ENCODE data around the gene SPG21. TPM values are rescaled to one million over a fixed set of nuclear protein-coding genes. Genes with fewer than 3 reads are reported as not detected.

SPG21 gene
- total RNA-seq, 1 experiment from 2014 or later: 104 TPM

DNA sequence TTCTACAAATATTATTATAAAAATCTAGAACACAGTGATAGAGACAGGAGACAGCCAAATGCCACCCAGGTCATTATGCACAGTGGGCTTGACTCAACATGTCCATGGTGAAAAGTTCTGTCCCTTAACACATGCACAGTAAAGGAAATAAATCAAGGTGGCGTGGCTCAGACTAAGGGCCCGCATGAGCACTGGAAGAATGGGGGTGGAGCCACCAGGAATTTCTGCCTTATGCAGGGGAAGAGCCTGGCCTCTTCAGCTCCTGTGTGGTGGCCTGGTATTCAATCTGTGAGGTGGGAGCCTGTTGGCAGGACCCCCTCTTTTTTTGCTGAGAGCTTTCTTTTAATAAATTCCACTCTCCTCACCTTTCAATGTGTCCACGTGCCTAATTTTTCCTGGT, 17.2 kb upstream of the SPG21 start:
- no peaks in the 10 kb centered on the region for H3K27me3 Mint-ChIP-seq (ENCODE audit: unreplicated experiment)
- DNase-seq: no peak
- H3K36me3 Mint-ChIP-seq (ENCODE audit: insufficient read depth, unreplicated experiment): no peaks in the 10 kb centered on the region
- CTCF ChIA-PET: no interaction called here
- no peak overlapping the region for H3K27ac Mint-ChIP-seq (ENCODE audit: unreplicated experiment)
- intact Hi-C loops (cut with micrococcal nuclease; ENCODE audit: unreplicated experiment): no loop called here
- no peak overlapping the region for H3K4me3 Mint-ChIP-seq (ENCODE audit: low read depth, unreplicated experiment)
- no TSS peak for BruUV-seq (replicated peaks)
- no peaks in the 10 kb centered on the region for H3K4me1 Mint-ChIP-seq (ENCODE audit: low read depth, unreplicated experiment)
- H3K9me3 Mint-ChIP-seq (ENCODE audit: low read depth, unreplicated experiment): no peaks in the 10 kb centered on the region
- TF ChIP-seq, protein P1, sequence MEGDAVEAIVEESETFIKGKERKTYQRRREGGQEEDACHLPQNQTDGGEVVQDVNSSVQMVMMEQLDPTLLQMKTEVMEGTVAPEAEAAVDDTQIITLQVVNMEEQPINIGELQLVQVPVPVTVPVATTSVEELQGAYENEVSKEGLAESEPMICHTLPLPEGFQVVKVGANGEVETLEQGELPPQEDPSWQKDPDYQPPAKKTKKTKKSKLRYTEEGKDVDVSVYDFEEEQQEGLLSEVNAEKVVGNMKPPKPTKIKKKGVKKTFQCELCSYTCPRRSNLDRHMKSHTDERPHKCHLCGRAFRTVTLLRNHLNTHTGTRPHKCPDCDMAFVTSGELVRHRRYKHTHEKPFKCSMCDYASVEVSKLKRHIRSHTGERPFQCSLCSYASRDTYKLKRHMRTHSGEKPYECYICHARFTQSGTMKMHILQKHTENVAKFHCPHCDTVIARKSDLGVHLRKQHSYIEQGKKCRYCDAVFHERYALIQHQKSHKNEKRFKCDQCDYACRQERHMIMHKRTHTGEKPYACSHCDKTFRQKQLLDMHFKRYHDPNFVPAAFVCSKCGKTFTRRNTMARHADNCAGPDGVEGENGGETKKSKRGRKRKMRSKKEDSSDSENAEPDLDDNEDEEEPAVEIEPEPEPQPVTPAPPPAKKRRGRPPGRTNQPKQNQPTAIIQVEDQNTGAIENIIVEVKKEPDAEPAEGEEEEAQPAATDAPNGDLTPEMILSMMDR (IDR thresholded peaks at IDR 0.05; ENCODE audit: unreplicated experiment): no peak

DNA sequence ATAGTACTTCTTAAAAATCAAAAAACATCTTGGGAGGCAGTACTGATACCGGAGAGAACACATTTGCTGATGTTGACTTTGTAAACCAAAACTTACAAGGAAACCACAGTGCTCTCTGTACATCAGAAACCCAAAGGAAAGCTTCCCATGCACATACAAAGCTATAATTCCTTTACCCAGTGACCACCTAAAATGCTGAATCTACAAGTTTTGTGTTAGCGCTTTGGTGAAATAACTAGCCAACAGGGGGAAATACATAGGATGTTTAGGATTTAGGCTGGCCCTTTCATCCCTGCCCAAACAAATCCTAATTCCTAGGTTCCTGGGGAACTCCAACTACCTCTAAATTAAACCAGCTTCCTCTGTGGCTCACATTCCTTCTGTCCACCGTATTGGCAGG, 15.3 kb upstream of the SPG21 start:
- intact Hi-C loops (cut with micrococcal nuclease; ENCODE audit: unreplicated experiment): no loop called here
- TF ChIP-seq, protein P1 (IDR thresholded peaks at IDR 0.05; ENCODE audit: unreplicated experiment): no peak
- Mint-ChIP-seq H3K36me3 (ENCODE audit: insufficient read depth, unreplicated experiment) (no peaks in the 10 kb centered on the region), H3K9me3 (ENCODE audit: low read depth, unreplicated experiment) (no peaks in the 10 kb centered on the region), H3K4me3 (ENCODE audit: low read depth, unreplicated experiment) (no peak overlapping the region), H3K27ac (ENCODE audit: unreplicated experiment) (no peak overlapping the region), H3K27me3 (ENCODE audit: unreplicated experiment) (no peaks in the 10 kb centered on the region), H3K4me1 (ENCODE audit: low read depth, unreplicated experiment) (no peaks in the 10 kb centered on the region)
- BruUV-seq (replicated peaks): no TSS peak
- no peak for DNase-seq
- CTCF ChIA-PET: no interaction called here

DNA sequence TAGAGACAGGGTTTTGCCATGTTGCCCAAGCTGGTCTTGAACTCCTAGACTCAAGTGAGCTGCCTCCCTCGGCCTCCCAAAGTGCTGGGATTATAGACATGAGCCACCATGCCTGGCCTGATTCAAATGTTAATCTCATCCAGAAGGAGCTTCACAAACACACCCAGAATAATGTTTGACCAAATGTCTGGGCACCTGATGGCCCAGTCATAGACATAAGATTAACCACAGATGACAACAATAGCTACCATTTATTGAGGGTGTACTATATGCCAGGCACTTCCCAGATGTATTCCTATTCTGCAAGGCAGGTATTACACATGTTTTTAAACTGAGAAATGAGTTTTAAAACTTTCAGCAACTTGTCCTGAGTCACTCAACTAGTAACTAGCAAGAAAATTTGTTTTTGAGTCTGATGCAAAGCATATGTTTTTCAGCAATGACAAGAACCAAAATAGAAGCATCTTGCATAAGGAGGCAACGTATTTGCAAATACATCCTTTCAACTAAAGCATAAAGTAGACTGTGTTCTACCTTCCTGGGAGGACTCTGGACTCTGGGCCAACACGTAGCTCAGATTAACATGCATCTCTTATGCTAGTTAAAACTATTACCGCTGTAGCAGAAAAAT, 8.1 kb upstream of the SPG21 start:
- no peak overlapping the region for H3K27ac Mint-ChIP-seq (ENCODE audit: unreplicated experiment)
- H3K27me3 Mint-ChIP-seq (ENCODE audit: unreplicated experiment): no peaks in the 10 kb centered on the region
- BruUV-seq (replicated peaks): no TSS peak
- intact Hi-C loops (cut with micrococcal nuclease; ENCODE audit: unreplicated experiment): no loop called here
- no peaks in the 10 kb centered on the region for H3K9me3 Mint-ChIP-seq (ENCODE audit: low read depth, unreplicated experiment)
- CTCF ChIA-PET: interaction anchor here (0.7 kb wide), 1 partner anchor 307 kb away, joined by 3 read pairs; no protein-coding TSS in a partner anchor
- DNase-seq: no peak
- no peak overlapping the region for H3K4me3 Mint-ChIP-seq (ENCODE audit: low read depth, unreplicated experiment)
- no peaks in the 10 kb centered on the region for H3K36me3 Mint-ChIP-seq (ENCODE audit: insufficient read depth, unreplicated experiment)
- H3K4me1 Mint-ChIP-seq (ENCODE audit: low read depth, unreplicated experiment): no peaks in the 10 kb centered on the region
- TF ChIP-seq, protein P1 (IDR thresholded peaks at IDR 0.05; ENCODE audit: unreplicated experiment): no peak

DNA sequence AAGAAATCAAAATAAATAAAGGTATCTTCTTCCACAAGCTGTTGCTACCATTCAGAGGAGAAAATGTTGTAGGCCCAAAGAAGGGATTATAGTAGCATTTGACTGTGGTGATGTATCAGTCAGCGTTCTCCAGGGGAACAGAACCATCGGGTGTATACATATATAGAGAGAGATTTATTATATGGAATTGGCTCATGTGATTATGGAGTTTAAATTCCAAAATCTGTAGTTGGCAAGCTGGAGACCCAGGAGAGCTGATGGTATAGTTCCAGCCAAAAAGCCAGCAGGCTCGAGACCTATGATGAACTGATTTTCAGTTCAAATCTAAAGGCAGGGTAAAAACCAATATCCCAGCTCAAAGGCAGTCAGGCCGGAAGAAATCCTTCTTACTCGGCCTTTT, 7.4 kb upstream of the SPG21 start:
- CTCF ChIA-PET: no interaction called here
- TF ChIP-seq, protein P1 (IDR thresholded peaks at IDR 0.05; ENCODE audit: unreplicated experiment): no peak
- H3K4me3 Mint-ChIP-seq (ENCODE audit: low read depth, unreplicated experiment): no peak overlapping the region
- no peaks in the 10 kb centered on the region for H3K9me3 Mint-ChIP-seq (ENCODE audit: low read depth, unreplicated experiment)
- H3K4me1 Mint-ChIP-seq (ENCODE audit: low read depth, unreplicated experiment): no peaks in the 10 kb centered on the region
- no peak overlapping the region for H3K27ac Mint-ChIP-seq (ENCODE audit: unreplicated experiment)
- no peaks in the 10 kb centered on the region for H3K36me3 Mint-ChIP-seq (ENCODE audit: insufficient read depth, unreplicated experiment)
- intact Hi-C loops (cut with micrococcal nuclease; ENCODE audit: unreplicated experiment): no loop called here
- no TSS peak for BruUV-seq (replicated peaks)
- no peak for DNase-seq
- no peaks in the 10 kb centered on the region for H3K27me3 Mint-ChIP-seq (ENCODE audit: unreplicated experiment)

Data from Calu3 (cell line).